WERI-Rb-1 (cell line): ENCODE results near the gene TLCD3A.
"Not testable (repeated sequence)": the region's sequence is repeated elsewhere in the genome, so short reads cannot be mapped to it uniquely, and the experiment has no call there.

Experiments used
- DNase-seq: peaks from one replicate; pipeline ENCODE4 v3.0.0-alpha.2; 2020
- H3K27ac ChIP-seq: fragments of 250-450 bp; sonication (Bioruptor Pico); 2 replicates; pipeline ENCODE4 v1.5.1; 2020; ENCODE audit warnings: mild to moderate bottlenecking, moderate library complexity
- H3K27me3 ChIP-seq: fragments of 250-450 bp; sonication (Bioruptor Pico); 2 replicates; pipeline ENCODE4 v1.5.1; 2021; ENCODE audit warnings: mild to moderate bottlenecking, low read depth, moderate library complexity; ENCODE audit not compliant: insufficient read depth, severe bottlenecking
- H3K36me3 ChIP-seq: fragments of 250-450 bp; sonication (Bioruptor Pico); 2 replicates; pipeline ENCODE4 v1.5.1; 2020; ENCODE audit warnings: mild to moderate bottlenecking, moderate library complexity
- H3K4me3 ChIP-seq: 2 replicates; pipeline ENCODE4 v1.5.1; 2011; ENCODE audit warnings: low read depth, mild to moderate bottlenecking, control low read depth, low read length
- H3K9me3 ChIP-seq: fragments of 250-450 bp; sonication (Bioruptor Pico); 2 replicates; pipeline ENCODE4 v1.5.1; 2021; ENCODE audit warnings: mild to moderate bottlenecking, moderate library complexity; ENCODE audit not compliant: severe bottlenecking
- CTCF ChIP-seq: IDR thresholded peaks from 2 replicates; pipeline ENCODE4 v1.5.1; 2011; ENCODE audit warnings: low read depth, mild to moderate bottlenecking, control low read depth, inconsistent platforms, low read length

TLCD3A gene

DNA sequence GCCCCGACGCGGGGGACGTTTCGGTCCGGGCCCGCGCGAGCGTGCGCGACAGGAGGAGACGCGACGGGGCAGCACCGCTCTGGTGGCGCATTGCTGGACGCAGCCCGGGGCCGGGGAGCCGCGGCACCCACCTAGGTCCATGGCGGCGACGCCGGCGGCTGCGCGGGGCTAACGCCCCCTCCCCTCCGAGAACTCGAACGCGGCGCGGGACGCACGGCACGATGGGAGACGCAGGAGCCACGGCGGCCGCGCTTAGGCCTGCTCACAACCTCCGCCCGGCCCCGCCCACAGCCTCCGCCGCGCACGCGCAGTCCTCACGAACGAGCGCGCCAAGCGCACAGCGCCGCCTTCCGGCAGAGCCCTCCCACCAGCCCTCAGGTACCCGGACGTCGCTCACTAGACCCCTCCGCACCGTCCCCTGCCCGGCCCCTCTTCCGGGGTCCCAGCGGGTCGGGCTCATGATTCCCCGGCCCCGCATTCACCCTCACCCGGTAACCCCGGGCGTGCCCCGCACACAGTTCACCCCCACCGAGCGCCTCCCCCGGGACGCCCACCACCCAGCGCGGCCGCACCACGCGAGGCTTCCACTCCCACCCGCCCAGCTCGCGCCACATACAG is 19.7 kb downstream of the TLCD3A start, which contains the start of gene GEMIN4:
GEMIN4 (minus strand) TSS at position 263 of the 618 bp plus-strand sequence; CDS start at position 141, 122 bp downstream.
- Histone ChIP-seq H3K27ac (peak within 1 kb of the TSS; percentile 92), H3K9me3 (peaks cover 7% of the 10 kb centered on the region), H3K27me3 (no peaks in the 10 kb centered on the region), H3K36me3 (peaks cover 40% of the 10 kb centered on the region), H3K4me3 (peak within 1 kb of the TSS; percentile 53)
- TF ChIP-seq CTCF, result peak; percentile 99
- DNase-seq, result peak; percentile 94

DNA sequence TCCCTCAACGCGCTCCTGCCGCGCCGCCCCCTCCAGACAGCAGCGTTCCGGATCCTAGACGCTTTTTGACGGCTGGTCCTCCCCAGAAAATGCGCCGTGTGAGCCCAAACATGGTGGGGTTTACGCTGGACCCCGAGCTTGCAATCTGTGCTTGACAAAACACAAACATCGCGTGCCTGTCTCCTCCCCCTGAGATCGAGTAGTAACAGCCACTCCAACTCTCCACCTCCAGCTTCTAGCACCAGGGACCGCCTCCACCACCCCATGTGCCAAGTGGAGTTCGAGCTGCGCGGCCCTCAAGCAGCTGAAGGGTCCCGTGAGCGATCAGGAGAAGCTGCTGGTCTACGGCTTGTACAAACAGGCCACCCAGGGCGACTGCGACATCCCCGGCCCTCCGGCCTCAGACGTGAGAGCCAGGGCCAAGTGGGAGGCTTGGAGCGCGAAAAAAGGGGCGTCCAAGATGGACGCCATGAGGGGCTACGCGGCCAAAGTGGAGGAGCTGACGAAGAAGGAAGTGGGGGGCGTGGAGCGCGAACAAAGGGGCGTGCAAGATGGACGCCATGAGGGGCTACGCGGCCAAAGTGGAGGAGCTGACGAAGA is 20.3 kb downstream of the TLCD3A start:
- no peak for TF ChIP-seq CTCF
- Histone ChIP-seq H3K27me3 (no peaks in the 10 kb centered on the region), H3K9me3 (peaks cover 7% of the 10 kb centered on the region), H3K27ac (peak overlapping the region; percentile 92), H3K36me3 (peaks cover 35% of the 10 kb centered on the region), H3K4me3 (no peak overlapping the region)
- DNase-seq, result no peak

DNA sequence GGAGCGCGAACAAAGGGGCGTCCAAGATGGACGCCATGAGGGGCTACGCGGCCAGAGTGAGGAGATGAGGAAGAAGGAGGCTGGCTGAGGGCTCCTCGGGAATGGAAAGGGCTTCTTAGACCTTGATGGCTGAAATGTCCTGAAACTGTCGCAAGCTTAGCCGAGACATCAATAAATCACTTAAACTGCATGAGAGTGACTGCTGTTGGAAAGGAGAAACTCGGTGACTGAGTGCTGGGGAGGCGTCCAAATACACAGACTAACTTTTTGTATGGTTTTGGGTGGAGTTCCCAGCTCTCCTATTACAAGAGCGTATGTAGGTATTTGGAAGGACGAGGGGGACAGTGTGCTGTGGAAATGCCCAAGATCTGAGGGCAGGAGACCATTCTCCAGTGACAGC is 21.0 kb downstream of the TLCD3A start:
- H3K36me3 ChIP-seq, result peaks cover 35% of the 10 kb centered on the region
- no peak for TF ChIP-seq CTCF
- H3K27me3 ChIP-seq, result no peaks in the 10 kb centered on the region
- no peak overlapping the region for H3K4me3 ChIP-seq
- H3K27ac ChIP-seq, result no peak overlapping the region
- no peak for DNase-seq
- H3K9me3 ChIP-seq, result peaks cover 7% of the 10 kb centered on the region

GRCh38 chr17:755319-755961 is 23.0 kb downstream of the TLCD3A start:
- H3K36me3 ChIP-seq, result peaks cover 42% of the 10 kb centered on the region
- H3K4me3 ChIP-seq, H3K9me3 ChIP-seq, DNase-seq, H3K27me3 ChIP-seq, H3K27ac ChIP-seq: not testable (repeated sequence)

DNA sequence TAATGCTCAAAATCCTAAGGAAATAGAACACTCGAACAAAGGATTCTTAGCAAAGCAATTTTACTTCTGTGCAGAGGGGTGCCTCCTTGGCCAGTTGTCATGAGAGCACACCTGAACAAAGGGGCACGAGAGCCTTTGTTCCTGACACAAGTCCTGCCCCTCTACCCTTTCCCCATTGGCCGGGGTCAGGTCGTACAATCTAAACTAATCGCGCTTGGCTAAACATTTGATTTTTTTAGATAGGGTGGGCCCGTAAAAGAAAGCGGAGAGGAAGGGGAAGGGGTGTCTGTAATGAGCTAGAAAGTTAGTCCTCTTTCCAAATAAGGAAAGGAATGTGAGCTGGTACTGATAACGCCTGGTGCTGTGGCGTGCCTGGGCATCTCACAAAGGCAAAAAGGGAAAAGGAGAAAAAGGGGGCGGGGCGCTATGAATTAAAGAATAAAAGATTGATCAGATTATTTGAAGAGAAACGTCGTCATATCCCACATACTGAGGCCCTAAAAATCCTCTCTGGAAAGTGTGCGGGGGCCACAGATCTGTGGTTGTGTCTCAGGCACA is 23.7 kb downstream of the TLCD3A start:
- not testable (repeated sequence) for H3K27ac ChIP-seq
- H3K36me3 ChIP-seq, result peaks cover 44% of the 10 kb centered on the region

GRCh38 chr17:759964-760363 is 27.6 kb downstream of the TLCD3A start:
- DNase-seq, result no peak
- Histone ChIP-seq H3K36me3 (peaks cover 67% of the 10 kb centered on the region), H3K4me3 (no peak overlapping the region), H3K9me3 (no peaks in the 10 kb centered on the region), H3K27me3 (no peaks in the 10 kb centered on the region), H3K27ac (no peak overlapping the region)
- no peak for TF ChIP-seq CTCF

More for the DNA sequence above, 23.7 kb downstream of the TLCD3A start:
- not testable (repeated sequence) for H3K4me3 ChIP-seq, H3K9me3 ChIP-seq, H3K27me3 ChIP-seq, DNase-seq
